Gastrocnemius medialis (tissue), 4 donors: Measurements from ENCODE around the gene ERAP2. TPM values are rescaled to one million over a fixed set of nuclear protein-coding genes. Genes with fewer than 3 reads are reported as not detected.

ENCODE experiments used
- ATAC-seq, 2 donors: fragments of 150-250 bp; one replicate each; pipeline ENCODE4 v1.9.1; 2016
- DNase-seq, 2 donors: peaks; one replicate each; pipeline ENCODE4 v3.0.0-alpha.2; 2019
- H3K27ac ChIP-seq, 4 donors: fragments of 200-600 bp; sonication (generic); 1 replicate in 1 of 4; 2 replicates in 3 of 4; pipeline ENCODE4 v1.5.1; 2016 to 2018; ENCODE audit warnings: mild to moderate bottlenecking in 2 of 4, moderate library complexity in 1 of 4
- H3K27me3 ChIP-seq, 3 donors: fragments of 200-600 bp; sonication (generic) in 2 of 3; 1 replicate in 1 of 3; 2 replicates in 2 of 3; pipeline versions ENCODE4 v1.5.1 to v1.6.0; 2016 to 2019; ENCODE audit warnings: mild to moderate bottlenecking in 1 of 3, moderate library complexity in 1 of 3
- H3K36me3 ChIP-seq, 2 donors: fragments of 200-600 bp; sonication (generic) in 1 of 2; one replicate each; pipeline ENCODE4 v1.5.1; 2017 to 2018
- H3K4me1 ChIP-seq, 2 donors: fragments of 200-600 bp; sonication (generic) in 1 of 2; one replicate each; pipeline ENCODE4 v1.5.1; 2016 to 2017; ENCODE audit warnings: mild to moderate bottlenecking in 2 of 2
- H3K4me3 ChIP-seq, 4 donors: fragments of 200-600 bp; sonication (generic) in 3 of 4; 1 replicate in 1 of 4; 2 replicates in 3 of 4; pipeline ENCODE4 v1.5.1; 2016 to 2019; ENCODE audit warnings: mild to moderate bottlenecking in 2 of 4
- H3K9me3 ChIP-seq, 3 donors: fragments of 200-600 bp; sonication (generic) in 2 of 3; 1 replicate in 1 of 3; 2 replicates in 2 of 3; pipeline ENCODE4 v1.5.1; 2016 to 2019
- CTCF ChIP-seq, 5 experiments: fragments of 450-650 bp in 3 of 5; fragments of 200-600 bp in 2 of 5; sonication (generic) in 2 of 5; IDR thresholded peaks in 4 of 5; conservative IDR thresholded peaks in 1 of 5; 1 replicate in 4 of 5; 2 replicates in 1 of 5; pipeline ENCODE4 v1.5.1; 2016 to 2019; ENCODE audit warnings: antibody characterized with exemption in 5 of 5, mild to moderate bottlenecking in 3 of 5, moderate library complexity in 3 of 5
- POLR2A ChIP-seq, 2 donors: fragments of 450-650 bp; IDR thresholded peaks; one replicate each; pipeline ENCODE4 v1.6.1; 2017; ENCODE audit warnings: antibody characterized with exemption in 2 of 2, mild to moderate bottlenecking in 2 of 2, moderate library complexity in 2 of 2
- in situ Hi-C, 4 donors: fragments of 200-750 bp; cut with MboI; loops; one replicate each; pipeline versions ENCODE4 v1.15.0 to v1.8.0; 2017; ENCODE audit warnings: low sequenced_read_pairs in 4 of 4
- intact Hi-C: fragments of 100-400 bp; cut with DNase I; formaldehyde crosslinking; loops from one replicate; pipeline ENCODE4 v1.15.1; 2023; ENCODE audit warnings: low total_unique reads
- total RNA-seq, 4 donors: library from RNA; depleted of rRNA; stranded (reverse); fragments of >200 nt; gene quantifications; one replicate each; pipeline versions ENCODE4 v1.1.0 to v1.2.3, GENCODE V29; 2016

Gene ERAP2
- total RNA-seq, 4 donors from 2014 or later = 1.1 to 8.5 (median 2.9) TPM

GRCh38 chr5:96946381-96946780, 70.1 kb downstream of the ERAP2 start:
- Histone ChIP-seq H3K9me3 (no peaks in the 10 kb centered on the region), H3K4me1 (peaks cover 42 to 44% of the 10 kb centered on the region in 2 donors), H3K27ac (no peak overlapping the region), H3K4me3 (no peak overlapping the region), H3K27me3 (no peaks in the 10 kb centered on the region), H3K36me3 (no peaks in the 10 kb centered on the region)
- TF ChIP-seq CTCF (IDR thresholded peaks at IDR 0.05 in 4 of 5, conservative IDR thresholded peaks at IDR 0.05 in 1 of 5) = no peak
- no peak for DNase-seq
- in situ Hi-C loops (loop anchor here in 1 of 4 donors (10.0 kb wide), 1 partner anchor 72 kb away; the partner anchor contains the start of gene ERAP2), intact Hi-C loops (no loop called here)
- no peak for ATAC-seq

- no peaks in the 10 kb centered on the region for H3K9me3 ChIP-seq
- peaks cover 46 to 56% of the 10 kb centered on the region in 2 donors for H3K4me1 ChIP-seq
- H3K36me3 ChIP-seq = no peaks in the 10 kb centered on the region
- in situ Hi-C loops = no loop called here
- H3K4me3 ChIP-seq = peak overlapping the region in 2 of 4 donors; percentile 5 to 13
- peak; percentile 13 to 30 for DNase-seq
- H3K27ac ChIP-seq = peak overlapping the region; percentile 78 to 90 (median 85)
- intact Hi-C loops = loop anchor here (5.0 kb wide), 1 partner anchor 210 kb away; no protein-coding TSS in a partner anchor
- no peaks in the 10 kb centered on the region for H3K27me3 ChIP-seq
- TF ChIP-seq CTCF (IDR thresholded peaks at IDR 0.05 in 4 of 5, conservative IDR thresholded peaks at IDR 0.05 in 1 of 5) (no peak), POLR2A (IDR thresholded peaks at IDR 0.05) (no peak)
- peak; percentile 96 to 97 for ATAC-seq
Measured at GRCh38 chr5:96952118-96952750, 75.9 kb downstream of the ERAP2 start.

- no peaks in the 10 kb centered on the region for H3K9me3 ChIP-seq
- TF ChIP-seq POLR2A (IDR thresholded peaks at IDR 0.05) = no peak
- no peak for TF ChIP-seq CTCF (IDR thresholded peaks at IDR 0.05 in 4 of 5, conservative IDR thresholded peaks at IDR 0.05 in 1 of 5)
- DNase-seq (no peak), ATAC-seq (peak in 1 of 2 donors; percentile 45)
- H3K27ac ChIP-seq = peak overlapping the region; percentile 78 to 90 (median 85)
- peaks cover 49 to 53% of the 10 kb centered on the region in 2 donors for H3K4me1 ChIP-seq
- intact Hi-C loops = loop anchor here (5.0 kb wide), 1 partner anchor 209 kb away; no protein-coding TSS in a partner anchor
- no peaks in the 10 kb centered on the region for H3K27me3 ChIP-seq
- H3K36me3 ChIP-seq = no peaks in the 10 kb centered on the region
- peak overlapping the region in 2 of 4 donors; percentile 5 to 13 for H3K4me3 ChIP-seq
- in situ Hi-C loops = no loop called here
Measured at GRCh38 chr5:96952974-96953730, 76.9 kb downstream of the ERAP2 start.

GRCh38 chr5:96957254-96958049, 81.2 kb downstream of the ERAP2 start:
- ATAC-seq (no peak), DNase-seq (no peak)
- no peak overlapping the region for H3K4me3 ChIP-seq
- in situ Hi-C loops = no loop called here
- no peaks in the 10 kb centered on the region for H3K36me3 ChIP-seq
- peak overlapping the region in 3 of 4 donors; percentile 43 to 57 (median 47) for H3K27ac ChIP-seq
- TF ChIP-seq CTCF (IDR thresholded peaks at IDR 0.05 in 4 of 5, conservative IDR thresholded peaks at IDR 0.05 in 1 of 5) (no peak), POLR2A (IDR thresholded peaks at IDR 0.05) (no peak)
- H3K9me3 ChIP-seq = no peaks in the 10 kb centered on the region
- intact Hi-C loops = no loop called here
- H3K4me1 ChIP-seq = peaks cover 55 to 65% of the 10 kb centered on the region in 2 donors
- no peaks in the 10 kb centered on the region for H3K27me3 ChIP-seq
